GM12878 (cell line): Measurements from ENCODE around the gene TNFAIP8L1. TPM values are rescaled to one million over a fixed set of nuclear protein-coding genes. Genes with fewer than 3 reads are reported as not detected.

ENCODE experiments used
- ATAC-seq: fragments of 200-7000 bp; cut with Tn5 transposase; 3 replicates; pipeline ENCODE4 v1.9.1; 2020; ENCODE audit warnings: mild to moderate bottlenecking, moderate library complexity
- BruUV-seq: library from RNA; stranded (reverse); fragments of 400-500 nt; replicated peaks from 2 replicates; lab custom pipeline; 2021; lab: Mats Ljungman, UMichigan
- CTCF ChIA-PET: fragments of 300-600 bp; sonication (Branson Sonifier 250); formaldehyde crosslinking; extraction: SDS; loops from one replicate; lab custom pipeline; 2021; ENCODE audit warnings: inconsistent platforms; lab: Yijun Ruan, JAX
- POLR2A ChIA-PET: fragments of 350-600 bp; formaldehyde crosslinking; extraction: SDS; loops from one replicate; lab custom pipeline; 2021; ENCODE audit warnings: inconsistent platforms; lab: Charles Lee
- RAD21 ChIA-PET: fragments of 300-600 bp; sonication (Branson Sonifier 250); formaldehyde crosslinking; loops from one replicate; lab custom pipeline; 2023; ENCODE audit warnings: antibody characterized with exemption; ENCODE audit not compliant: unreplicated experiment; lab: Charles Lee
- SMC1A ChIA-PET: fragments of 300-600 bp; sonication (Branson Sonifier 250); formaldehyde crosslinking; loops from one replicate; lab custom pipeline; 2023; ENCODE audit not compliant: unreplicated experiment, uncharacterized antibody; lab: Charles Lee
- DNase-seq: peaks from one replicate; pipeline ENCODE4 v3.0.0-alpha.2; 2011; ENCODE audit warnings: low read depth, low spot score
- FAIRE-seq: peaks from 3 replicates; lab custom pipeline; 2011; peaks lifted over from hg19 to GRCh38; lab: Jason Lieb, UNC
- H2AFZ ChIP-seq: 2 replicates; pipeline ENCODE4 v1.6.0; 2011; ENCODE audit warnings: low read depth, low read length, control low read depth; ENCODE audit not compliant: control insufficient read depth
- H3K27ac ChIP-seq: 2 replicates; pipeline ENCODE4 v1.5.1; 2011; ENCODE audit warnings: control low read depth; ENCODE audit not compliant: control insufficient read depth, insufficient read depth
- H3K27me3 ChIP-seq, 2 experiments: replicated peaks in 1 of 2; 2 replicates each; pipeline versions ENCODE4 v1.6.0 to v1.6.1; 2011; ENCODE audit warnings: low read length in 1 of 2; ENCODE audit not compliant: control insufficient read depth in 2 of 2, insufficient read depth in 2 of 2
- H3K36me3 ChIP-seq, 2 experiments: 2 replicates each; pipeline ENCODE4 v1.5.1; 2011; ENCODE audit warnings: low read length in 1 of 2; ENCODE audit not compliant: control insufficient read depth in 2 of 2, insufficient read depth in 2 of 2
- H3K4me1 ChIP-seq: 2 replicates; pipeline ENCODE4 v1.6.1; 2011; ENCODE audit warnings: mild to moderate bottlenecking, low read length, moderate library complexity, mixed read lengths; ENCODE audit not compliant: control insufficient read depth, insufficient read depth
- H3K4me2 ChIP-seq: 2 replicates; pipeline ENCODE4 v1.6.0; 2011; ENCODE audit warnings: control low read depth; ENCODE audit not compliant: control insufficient read depth, insufficient read depth
- H3K4me3 ChIP-seq: fragments of 200-600 bp; sonication (generic); 2 replicates; pipeline ENCODE4 v1.5.1; 2016
- H3K79me2 ChIP-seq: 2 replicates; pipeline ENCODE4 v1.6.0; 2011; ENCODE audit warnings: low read length; ENCODE audit not compliant: control insufficient read depth, insufficient read depth
- H3K9ac ChIP-seq: 2 replicates; pipeline ENCODE4 v1.8.0; 2011; ENCODE audit warnings: low read length, control low read depth, mixed read lengths; ENCODE audit not compliant: control insufficient read depth, insufficient read depth
- H3K9me3 ChIP-seq: replicated peaks from 3 replicates; pipeline ENCODE4 v1.5.1; 2011; ENCODE audit warnings: mild to moderate bottlenecking, low read length; ENCODE audit not compliant: control insufficient read depth, insufficient read depth
- H4K20me1 ChIP-seq: 2 replicates; pipeline ENCODE4 v1.6.0; 2011; ENCODE audit not compliant: control insufficient read depth, insufficient read depth
- BACH1 ChIP-seq: fragments of 450-650 bp; IDR thresholded peaks from 2 replicates; pipeline ENCODE4 v1.6.1; 2017; ENCODE audit warnings: mild to moderate bottlenecking, borderline replicate concordance
- BCL11A ChIP-seq: IDR thresholded peaks from 2 replicates; pipeline ENCODE4 v1.6.1; 2011; ENCODE audit warnings: low read depth, low read length
- BCL3 ChIP-seq: IDR thresholded peaks from 2 replicates; pipeline ENCODE4 v1.6.1; 2011; ENCODE audit warnings: borderline replicate concordance, low read depth, mild to moderate bottlenecking, moderate library complexity, low read length; ENCODE audit not compliant: insufficient read depth, poor library complexity, severe bottlenecking
- BHLHE40 ChIP-seq, 2 experiments: fragments of 450-650 bp in 1 of 2; IDR thresholded peaks; 2 replicates each; pipeline ENCODE4 v1.6.1; 2011 to 2017; ENCODE audit warnings: low read depth in 2 of 2, borderline replicate concordance in 1 of 2, improper control_type of control experiment in 1 of 2, low read length in 1 of 2, mild to moderate bottlenecking in 1 of 2
- CHD1 ChIP-seq: IDR thresholded peaks from 2 replicates; pipeline ENCODE4 v1.6.1; 2012; ENCODE audit warnings: low read depth, low read length, improper control_type of control experiment
- EZH2 ChIP-seq: IDR thresholded peaks from 2 replicates; pipeline ENCODE4 v1.6.1; 2012; ENCODE audit warnings: low read depth, mild to moderate bottlenecking, control low read depth, inconsistent platforms, low read length, borderline replicate concordance; ENCODE audit not compliant: control insufficient read depth
- IRF3 ChIP-seq: fragments of 450-650 bp; IDR thresholded peaks from 2 replicates; pipeline ENCODE4 v1.6.1; 2014; ENCODE audit warnings: mild to moderate bottlenecking
- POU2F2 ChIP-seq: IDR thresholded peaks from 3 replicates; pipeline ENCODE4 v1.6.1; 2011; ENCODE audit warnings: low read depth, mild to moderate bottlenecking, low read length, borderline replicate concordance
- RAD21 ChIP-seq: IDR thresholded peaks from 2 replicates; pipeline ENCODE4 v1.6.1; 2011; ENCODE audit warnings: mild to moderate bottlenecking, low read depth, low read length, moderate library complexity; ENCODE audit not compliant: insufficient read depth
- RAD51 ChIP-seq: fragments of 450-650 bp; IDR thresholded peaks from 2 replicates; pipeline ENCODE4 v1.6.1; 2016; ENCODE audit warnings: moderate library complexity, mild to moderate bottlenecking, inconsistent platforms
- ZBTB11 ChIP-seq: fragments of 450-650 bp; formaldehyde crosslinking; IDR thresholded peaks from 2 replicates; pipeline ENCODE4 v1.5.0; 2022; ENCODE audit warnings: mild to moderate bottlenecking, missing genetic modification characterization
- ZBTB40 ChIP-seq: fragments of 450-650 bp; IDR thresholded peaks from 2 replicates; pipeline ENCODE4 v1.6.1; 2016; ENCODE audit warnings: mild to moderate bottlenecking, moderate library complexity, borderline replicate concordance
- ZNF207 ChIP-seq: fragments of 450-650 bp; IDR thresholded peaks from 2 replicates; pipeline ENCODE4 v1.6.1; 2014; ENCODE audit warnings: antibody characterized with exemption, mild to moderate bottlenecking, borderline replicate concordance
- WGBS: methylation state at CpG from one replicate; pipeline ENCODE4 v1.1.6; 2016; ENCODE audit warnings: low lambda C conversion rate; ENCODE audit not compliant: insufficient replicate concordance, insufficient coverage; ENCODE audit errors: missing lambda C conversion rate; 5-methylcytosine and 5-hydroxymethylcytosine counted together
- in situ Hi-C: fragments of 300-500 bp; cut with MboI; formaldehyde crosslinking; loops from 9 replicates; pipeline ENCODE4 v1.14.3; 2018; ENCODE audit warnings: mixed read lengths
- intact Hi-C: fragments of 100-400 bp; cut with micrococcal nuclease; formaldehyde crosslinking; loops from one replicate; pipeline ENCODE4 v1.14.2; 2022; ENCODE audit not compliant: unreplicated experiment
- polyA plus RNA-seq, 11 experiments: library from polyadenylated mRNA; depleted of rRNA in 4 of 11; unstranded in 6 of 11; stranded (reverse) in 5 of 11; fragments of >200 nt; fragmentation: Nextera tagmentation in 4 of 11; fragmentation: Illumina TruSeq in 1 of 11; extraction: Ambion mirVana in 4 of 11; extraction: Trizol in 1 of 11; gene quantifications; 1 replicate in 1 of 11; 2 replicates in 10 of 11; pipeline versions ENCODE4 v1.2.1 to v1.2.3, GENCODE V29; 2011 to 2016; ENCODE audit warnings: inconsistent platforms in 2 of 11, missing spikeins in 2 of 11, low read depth in 1 of 11
- total RNA-seq, 4 experiments: library from RNA; depleted of rRNA in 3 of 4; stranded (reverse); fragments of >200 nt in 3 of 4; fragmentation: Illumina TruSeq in 1 of 4; extraction: Trizol in 1 of 4; gene quantifications; 2 replicates each; pipeline versions ENCODE4 v1.2.1 to v1.2.3, GENCODE V29; 2013 to 2021

The TNFAIP8L1 gene
- total and polyA plus RNA-seq, 10 of the 15 experiments (the other 5 are each of a cell fraction or from before 2014, with no cell fraction given), result 0.93 to 12.7 (median 8.6) TPM

- ChIA-PET SMC1A (no interaction called here), RAD21 (no interaction called here), CTCF (no interaction called here), POLR2A (no interaction called here)
- BruUV-seq, result no TSS peak
- Histone ChIP-seq H3K79me2 (no peaks in the 10 kb centered on the region), H2AFZ (no peak overlapping the region), H3K27ac (no peak overlapping the region), H3K9me3 (no peaks in the 10 kb centered on the region), H3K4me1 (no peaks in the 10 kb centered on the region), H3K27me3 (no peaks in the 10 kb centered on the region), H3K9ac (no peak overlapping the region), H4K20me1 (no peaks in the 10 kb centered on the region), H3K4me3 (no peak overlapping the region), H3K4me2 (no peak overlapping the region), H3K36me3 (peaks cover 25 to 38% of the 10 kb centered on the region in 2 experiments; a peak in 3 of 4 replicates)
- FAIRE-seq (no peak), ATAC-seq (no peak), DNase-seq (no peak)
- intact Hi-C loops (no loop called here), in situ Hi-C loops (no loop called here)
- WGBS, result 83% methylated on average over 15 of the region's 15 CpGs
- TF ChIP-seq BCL3 (no peak), ZBTB11 (CRISPR knock-in tag) (no peak), IRF3 (no peak), RAD51 (no peak), BACH1 (no peak), POU2F2 (no peak), RAD21 (no peak), EZH2 (no peak), BHLHE40 (IDR thresholded peaks at IDR 0.05; ENCODE audit: borderline replicate concordance in 1 of 2, low read depth in 2 of 2, low read length in 1 of 2) (no peak), ZBTB40 (no peak), CHD1 (no peak), BCL11A (no peak), ZNF207 (no peak)
Observed at GRCh38 chr19:4693471-4694121, 54.3 kb downstream of the TNFAIP8L1 start.
